Activated T-helper 1 cell treated with anti-CD3 and anti-CD28 coated beads, Interleukin-2, amount 50 U/mL, for 16 hours (primary cell): ENCODE measurements around the gene CDK19.
"Not testable (repeated sequence)": the region's sequence is repeated elsewhere in the genome, so short reads cannot be mapped to it uniquely, and the experiment has no call there.

Source experiments
- DNase-seq, 2 donors: peaks; one replicate each; pipeline ENCODE4 v3.0.0-alpha.2; 2020; ENCODE audit warnings: low read depth in 1 of 2, low spot score in 1 of 2

The CDK19 gene

DNA sequence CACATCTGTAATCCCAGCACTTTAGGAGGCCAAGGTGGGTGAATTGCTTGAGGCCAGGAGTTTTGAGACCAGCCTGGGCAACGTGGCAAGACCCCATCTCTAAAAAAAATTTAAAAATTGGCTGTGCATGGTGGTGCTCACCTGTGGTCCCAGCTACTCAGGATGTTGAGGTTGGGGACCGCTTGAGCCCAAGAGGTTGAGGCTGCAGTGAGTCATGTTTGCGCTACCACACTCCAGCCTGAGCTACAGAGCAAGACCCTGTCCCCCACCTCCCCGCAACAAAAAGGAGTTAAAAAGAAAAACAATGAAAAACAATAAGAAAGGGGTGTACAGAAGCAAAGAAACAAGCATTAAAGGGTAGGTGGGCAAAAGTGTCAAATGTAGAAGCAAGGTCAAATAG, 57.3 kb downstream of the CDK19 start:
- no peak for DNase-seq

- no peak for DNase-seq
Measured at GRCh38 chr6:110756817-110757216, 58.5 kb downstream of the CDK19 start.

- no peak for DNase-seq
Measured at GRCh38 chr6:110755411-110755834, 59.8 kb downstream of the CDK19 start.

GRCh38 chr6:110753936-110754668, 61.2 kb downstream of the CDK19 start:
- not testable (repeated sequence) for DNase-seq

DNA sequence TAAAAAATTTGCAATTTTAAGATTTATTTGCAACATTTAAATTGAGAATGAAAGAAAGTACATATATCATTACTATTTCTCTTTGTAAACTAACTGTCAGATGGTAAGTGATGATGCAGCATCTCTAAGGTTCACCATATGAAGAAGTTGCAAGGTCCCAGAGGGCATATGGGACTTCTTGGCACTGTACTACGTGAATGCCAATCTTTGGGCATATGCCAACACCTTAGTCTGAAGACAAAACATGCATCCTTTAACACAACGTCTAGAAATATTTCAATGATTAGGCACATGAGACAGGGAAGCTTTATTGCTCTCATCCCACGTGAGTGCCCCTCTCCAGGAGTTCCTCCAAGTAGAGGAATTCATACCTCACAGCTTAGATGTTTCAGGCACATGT, 66.8 kb downstream of the CDK19 start:
- no peak for DNase-seq

DNA sequence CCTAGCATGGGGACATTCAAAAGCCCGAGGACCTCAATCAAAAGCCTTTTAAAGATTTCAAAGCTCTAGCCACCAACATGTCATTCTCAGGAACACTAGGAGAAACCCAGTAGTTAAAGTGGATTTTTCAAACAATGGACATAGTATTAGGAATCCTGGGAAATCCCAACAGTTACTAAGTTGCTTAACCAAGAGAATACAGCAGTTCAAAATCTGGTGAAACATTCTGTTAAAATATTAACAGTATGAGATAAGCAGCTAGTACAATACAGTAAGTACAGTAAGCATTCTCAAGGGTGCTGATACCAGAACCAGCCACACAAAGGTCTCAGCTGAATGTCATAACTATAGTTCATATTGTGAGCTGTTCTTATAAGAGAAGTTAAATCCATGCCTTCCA, 68.6 kb downstream of the CDK19 start:
- no peak for DNase-seq

DNA sequence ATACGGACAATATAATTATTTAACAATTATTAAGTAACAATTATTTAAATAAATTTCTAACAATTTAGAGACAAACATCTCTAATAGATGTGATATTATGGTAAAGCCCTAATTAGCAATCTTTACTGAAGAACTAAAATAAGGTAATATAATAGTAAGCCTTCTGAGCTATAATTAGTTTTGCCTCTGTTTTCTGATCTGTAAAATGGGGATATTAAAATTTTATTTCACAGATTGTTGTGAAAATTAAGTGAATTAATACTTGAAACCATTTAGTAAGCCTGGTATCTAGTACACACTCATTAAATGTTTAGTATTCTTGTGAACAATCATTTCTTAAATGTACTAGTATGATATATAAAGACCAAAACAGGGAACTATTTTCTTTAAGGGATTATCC, 70.3 kb downstream of the CDK19 start:
- DNase-seq = no peak

- DNase-seq = not testable (repeated sequence)
Measured at GRCh38 chr6:110742552-110742951, 72.7 kb downstream of the CDK19 start.

- no peak for DNase-seq
Measured at GRCh38 chr6:110741517-110741916, 73.8 kb downstream of the CDK19 start.

DNA sequence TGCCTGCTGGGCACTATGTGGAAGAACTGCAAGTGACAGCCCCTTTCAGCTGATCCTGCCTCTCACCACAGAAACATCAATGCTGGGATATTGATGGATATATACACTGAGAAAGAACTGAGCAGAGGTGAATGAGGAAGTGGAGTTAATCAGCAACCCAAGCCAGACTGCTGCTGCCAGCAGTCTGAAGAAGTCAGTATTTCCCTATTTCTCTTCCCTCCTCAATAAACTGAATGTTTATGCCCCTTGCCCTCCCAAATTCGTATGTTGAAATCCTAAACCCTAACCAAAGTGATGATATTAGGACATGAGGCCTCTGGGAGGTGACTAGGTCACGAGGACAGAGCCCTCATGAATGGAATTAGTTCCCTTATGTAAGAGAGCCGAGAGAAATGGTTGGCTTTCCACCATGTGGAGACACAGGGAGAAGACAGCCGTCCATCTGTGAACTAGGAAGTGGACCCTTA, 76.3 kb downstream of the CDK19 start:
- no peak for DNase-seq

DNA sequence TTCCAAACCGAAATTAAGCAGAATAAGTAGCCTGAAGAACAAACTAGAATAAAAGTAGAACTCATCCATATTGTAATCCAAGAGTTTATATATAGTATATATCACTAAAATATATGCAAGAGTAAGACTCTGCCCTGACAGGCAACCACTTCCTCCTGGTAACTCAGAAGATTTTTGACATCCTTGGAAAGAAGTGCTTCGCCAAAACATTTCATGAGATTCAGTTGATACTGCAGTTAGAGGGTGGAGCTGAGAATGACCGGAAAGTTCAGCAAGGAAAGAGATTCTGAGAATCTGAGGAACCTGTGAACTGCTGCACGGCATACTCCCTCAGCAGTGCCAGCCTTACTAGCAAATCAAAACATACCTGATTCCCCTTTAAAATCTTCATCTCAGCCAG, 79.6 kb downstream of the CDK19 start:
- no peak for DNase-seq

DNA sequence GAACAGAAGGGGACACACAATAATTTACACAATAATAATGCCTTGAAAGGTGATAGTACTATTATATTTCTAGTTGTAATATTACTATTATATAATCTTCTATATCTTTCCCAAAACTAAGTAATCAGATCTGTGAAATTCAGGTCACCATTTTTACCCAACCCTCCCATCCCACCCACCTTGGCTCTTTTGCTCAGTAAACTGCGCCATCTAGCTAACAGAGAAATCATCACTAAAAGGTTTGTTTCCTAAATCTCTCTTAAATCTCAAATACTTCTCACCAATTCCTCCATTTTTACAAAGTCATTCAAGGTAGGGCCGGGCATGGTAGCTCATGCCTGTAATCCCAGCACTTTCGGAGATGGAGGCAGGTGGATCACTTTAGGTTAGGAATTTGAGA, 83.4 kb downstream of the CDK19 start:
- DNase-seq = no peak

- DNase-seq = no peak
Measured at GRCh38 chr6:110731196-110731595, 84.1 kb downstream of the CDK19 start.

GRCh38 chr6:110728501-110728900, 86.8 kb downstream of the CDK19 start:
- no peak for DNase-seq

GRCh38 chr6:110723017-110723416, 92.3 kb downstream of the CDK19 start:
- DNase-seq = no peak

GRCh38 chr6:110720066-110720465, 95.2 kb downstream of the CDK19 start:
- DNase-seq = no peak

GRCh38 chr6:110719601-110720000, 95.7 kb downstream of the CDK19 start:
- not testable (repeated sequence) for DNase-seq

DNA sequence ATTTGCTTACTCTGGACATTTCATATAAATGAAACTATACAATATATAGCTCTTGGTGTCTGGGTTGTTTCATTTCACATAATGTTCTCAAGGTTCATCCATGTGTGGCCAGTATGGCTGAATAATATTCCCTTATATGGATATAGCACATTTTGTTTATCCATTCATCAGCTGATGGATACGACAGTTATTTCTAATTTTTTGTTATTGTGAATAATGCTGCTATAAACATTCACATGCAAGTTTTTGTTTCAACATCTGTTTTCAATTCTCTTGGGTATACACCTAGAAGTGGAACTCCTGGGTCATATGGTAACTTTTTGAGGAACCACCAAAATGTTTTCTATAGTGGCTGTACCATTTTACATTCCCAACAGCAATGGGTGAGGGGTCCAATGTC, 101.1 kb downstream of the CDK19 start:
- DNase-seq = no peak

DNA sequence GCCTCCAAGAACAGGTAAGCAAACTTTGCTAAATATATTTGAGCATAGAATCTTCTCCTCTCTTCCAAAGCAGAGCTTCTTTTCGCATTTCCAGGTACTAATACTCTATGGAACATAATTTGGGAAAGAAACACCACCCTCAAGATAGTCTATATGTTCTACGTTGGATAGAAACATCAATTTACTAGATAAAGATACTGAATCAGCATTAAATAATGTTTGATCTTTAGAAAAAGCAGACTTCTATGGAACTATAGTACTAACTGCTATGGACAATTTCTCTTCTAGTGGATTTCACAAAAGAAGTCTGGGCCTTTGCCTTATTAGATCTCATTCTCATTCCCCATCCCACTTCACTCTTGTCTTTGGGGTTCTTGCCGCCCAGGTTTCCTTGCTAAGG, 103.0 kb downstream of the CDK19 start:
- DNase-seq = no peak

DNA sequence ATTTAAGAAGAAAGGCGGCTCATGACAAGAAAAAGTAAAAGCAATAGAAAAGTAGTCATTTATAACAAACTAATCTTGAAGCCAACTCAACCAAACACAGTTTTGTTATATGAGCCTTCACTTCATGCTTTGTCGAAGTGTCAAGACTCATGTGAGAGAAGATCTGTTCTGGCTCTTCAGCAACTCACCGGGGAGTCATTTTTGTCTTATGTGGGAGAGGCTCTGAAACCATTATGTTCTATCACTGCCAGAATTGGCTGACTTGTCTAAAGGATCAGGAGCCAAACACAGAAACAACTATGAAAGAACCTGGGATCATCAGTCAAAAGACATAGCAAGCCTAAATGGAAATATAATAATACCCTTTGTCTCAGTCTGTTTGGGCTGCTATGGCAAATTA, 105.2 kb downstream of the CDK19 start:
- DNase-seq = no peak

DNA sequence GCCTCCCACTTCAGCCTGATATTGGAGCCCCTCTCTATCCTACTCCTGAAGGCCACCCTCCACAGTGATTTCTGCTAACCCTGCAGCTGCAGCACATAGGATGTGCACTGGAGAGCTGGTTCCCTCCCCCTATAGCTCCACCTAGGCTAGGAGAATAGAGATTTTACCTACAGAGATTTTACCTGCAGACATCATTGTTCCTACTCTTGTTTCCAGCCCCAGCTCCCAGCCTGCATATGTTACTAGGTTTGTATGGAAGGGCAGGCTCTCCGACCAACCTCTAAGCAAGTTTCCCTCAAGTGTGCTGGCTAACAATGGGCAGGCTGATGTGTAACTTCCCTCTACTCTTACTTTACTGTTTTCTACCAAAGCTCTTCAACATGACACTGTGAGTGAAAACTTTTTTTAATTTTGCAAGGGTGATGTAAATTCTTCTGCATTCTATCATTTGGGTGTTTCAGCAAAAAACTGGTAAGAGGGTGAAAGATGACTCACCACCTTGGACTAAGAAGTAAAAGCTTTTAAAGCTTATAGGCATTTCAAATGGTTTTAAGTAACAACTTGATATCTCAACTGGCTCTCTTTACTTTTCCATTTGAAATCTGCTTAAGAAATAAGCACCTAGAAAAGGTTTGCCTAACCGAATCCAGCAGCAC, 106.8 kb downstream of the CDK19 start:
- no peak for DNase-seq

DNA sequence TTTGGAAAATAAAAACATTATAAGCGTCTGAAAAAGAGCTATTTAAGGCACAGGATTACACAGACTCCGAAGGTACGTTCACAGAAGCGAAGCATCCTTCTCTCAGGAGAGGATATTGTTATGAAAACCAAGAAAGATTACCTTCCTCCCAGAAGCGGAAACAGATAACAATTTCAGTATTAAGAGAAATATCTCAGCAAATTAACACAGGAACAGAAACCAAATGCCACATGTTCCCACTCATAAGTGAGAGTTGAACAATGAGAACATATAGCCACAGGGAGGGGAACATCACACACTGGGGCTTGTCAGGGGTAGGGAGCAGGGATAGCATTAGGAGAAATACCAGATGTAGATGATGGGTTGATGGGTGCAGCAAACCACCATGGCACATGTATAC, 109.7 kb downstream of the CDK19 start:
- DNase-seq = no peak
